Activated CD4-positive, alpha-beta T cell treated with anti-CD3 and anti-CD28 coated beads for 36 hours (primary cell): ENCODE measurements around the gene DDOST. TPM values are rescaled to one million over a fixed set of nuclear protein-coding genes. Genes with fewer than 3 reads are reported as not detected.

ENCODE experiments used
- ATAC-seq: fragments of 200-7000 bp; cut with Tn5 transposase; one replicate; pipeline ENCODE4 v1.10.0; 2021; ENCODE audit warnings: mild to moderate bottlenecking, moderate library complexity
- CTCF ChIA-PET: fragments of 350-600 bp; sonication (Branson Sonifier 250); formaldehyde crosslinking; loops from one replicate; lab custom pipeline; 2021; ENCODE audit warnings: antibody characterized with exemption; lab: Charles Lee
- POLR2A ChIA-PET: fragments of 350-600 bp; sonication (Branson Sonifier 250); formaldehyde crosslinking; loops from one replicate; lab custom pipeline; 2021; ENCODE audit warnings: antibody characterized with exemption, inconsistent platforms; lab: Charles Lee
- DNase-seq: peaks from one replicate; pipeline ENCODE4 v3.0.0-alpha.2; 2020
- H3K27ac Mint-ChIP-seq: one replicate; pipeline ENCODE4 v1.8.0; 2021; ENCODE audit warnings: mixed read lengths
- H3K27me3 Mint-ChIP-seq: one replicate; pipeline ENCODE4 v1.8.0; 2021; ENCODE audit warnings: mixed read lengths
- H3K36me3 Mint-ChIP-seq: one replicate; pipeline ENCODE4 v1.8.0; 2021; ENCODE audit warnings: low read depth, mixed read lengths
- H3K4me1 Mint-ChIP-seq: one replicate; pipeline ENCODE4 v1.8.0; 2021; ENCODE audit warnings: mixed read lengths
- H3K4me3 Mint-ChIP-seq: one replicate; pipeline ENCODE4 v1.8.0; 2021; ENCODE audit warnings: mild to moderate bottlenecking, moderate library complexity, mixed read lengths
- H3K9me3 Mint-ChIP-seq: one replicate; pipeline ENCODE4 v1.8.0; 2021; ENCODE audit warnings: low read depth, mixed read lengths
- intact Hi-C, 2 experiments: fragments of 100-400 bp; cut with DNase I in 1 of 2; cut with micrococcal nuclease in 1 of 2; formaldehyde crosslinking; loops; one replicate each; pipeline versions ENCODE4 v1.14.2 to v1.15.1; 2022 to 2024; cut with DNase I, micrococcal nuclease
- total RNA-seq, 2 experiments: library from RNA; stranded (reverse); gene quantifications; one replicate each; pipeline ENCODE4 v1.2.3, GENCODE V29; 2021

Gene DDOST
- total RNA-seq, 2 experiments from 2014 or later: 112 to 136 TPM

GRCh38 chr1:20689645-20690056 lies 28.5 kb upstream of the DDOST start:
- H3K27ac Mint-ChIP-seq: no peak overlapping the region
- no peaks in the 10 kb centered on the region for H3K9me3 Mint-ChIP-seq
- ChIA-PET POLR2A (no interaction called here), CTCF (no interaction called here)
- no peaks in the 10 kb centered on the region for H3K36me3 Mint-ChIP-seq
- ATAC-seq (no peak), DNase-seq (no peak)
- intact Hi-C loops: no loop called here
- H3K4me1 Mint-ChIP-seq: no peaks in the 10 kb centered on the region
- no peak overlapping the region for H3K4me3 Mint-ChIP-seq
- H3K27me3 Mint-ChIP-seq: no peaks in the 10 kb centered on the region

- Mint-ChIP-seq H3K9me3 (no peaks in the 10 kb centered on the region), H3K27ac (no peak overlapping the region), H3K4me3 (no peak overlapping the region), H3K27me3 (peaks cover 2% of the 10 kb centered on the region), H3K4me1 (no peaks in the 10 kb centered on the region), H3K36me3 (no peaks in the 10 kb centered on the region)
- CTCF ChIA-PET: no interaction called here
- ATAC-seq: no peak
- intact Hi-C loops: no loop called here
- POLR2A ChIA-PET: no interaction called here
- DNase-seq: no peak
Observed at GRCh38 chr1:20686883-20687725, 25.9 kb upstream of the DDOST start.

GRCh38 chr1:20685741-20686140 lies 24.6 kb upstream of the DDOST start:
- no peak for ATAC-seq
- no peak for DNase-seq
- Mint-ChIP-seq H3K36me3 (no peaks in the 10 kb centered on the region), H3K4me1 (no peaks in the 10 kb centered on the region), H3K4me3 (no peak overlapping the region), H3K27ac (no peak overlapping the region), H3K9me3 (no peaks in the 10 kb centered on the region), H3K27me3 (peaks cover 4% of the 10 kb centered on the region)
- POLR2A ChIA-PET: no interaction called here
- intact Hi-C loops: no loop called here
- CTCF ChIA-PET: no interaction called here

- no peak for ATAC-seq
- H3K36me3 Mint-ChIP-seq: no peaks in the 10 kb centered on the region
- no peak for DNase-seq
- no peak overlapping the region for H3K27ac Mint-ChIP-seq
- no peaks in the 10 kb centered on the region for H3K4me1 Mint-ChIP-seq
- H3K4me3 Mint-ChIP-seq: no peak overlapping the region
- H3K9me3 Mint-ChIP-seq: no peaks in the 10 kb centered on the region
- H3K27me3 Mint-ChIP-seq: peaks cover 4% of the 10 kb centered on the region
- ChIA-PET POLR2A (no interaction called here), CTCF (interaction anchor here (1.1 kb wide), 1 partner anchor 43 kb away, joined by 3 read pairs; no protein-coding TSS in a partner anchor)
- intact Hi-C loops: no loop called here
Observed at GRCh38 chr1:20685099-20685662, 24.0 kb upstream of the DDOST start.

- H3K4me3 Mint-ChIP-seq: no peak overlapping the region
- CTCF ChIA-PET: interaction anchor here (1.1 kb wide), 1 partner anchor 43 kb away, joined by 3 read pairs; no protein-coding TSS in a partner anchor
- H3K9me3 Mint-ChIP-seq: no peaks in the 10 kb centered on the region
- peaks cover 4% of the 10 kb centered on the region for H3K27me3 Mint-ChIP-seq
- intact Hi-C loops: no loop called here
- DNase-seq (no peak), ATAC-seq (no peak)
- H3K4me1 Mint-ChIP-seq: no peaks in the 10 kb centered on the region
- H3K27ac Mint-ChIP-seq: no peak overlapping the region
- POLR2A ChIA-PET: no interaction called here
- no peaks in the 10 kb centered on the region for H3K36me3 Mint-ChIP-seq
Observed at GRCh38 chr1:20684651-20685050, 23.5 kb upstream of the DDOST start.

GRCh38 chr1:20684050-20684620 lies 23.0 kb upstream of the DDOST start:
- Mint-ChIP-seq H3K4me3 (no peak overlapping the region), H3K9me3 (no peaks in the 10 kb centered on the region), H3K36me3 (no peaks in the 10 kb centered on the region), H3K27ac (no peak overlapping the region), H3K27me3 (peaks cover 7% of the 10 kb centered on the region), H3K4me1 (no peaks in the 10 kb centered on the region)
- CTCF ChIA-PET: interaction anchor here (1.1 kb wide), 1 partner anchor 44 kb away, joined by 3 read pairs; no protein-coding TSS in a partner anchor
- intact Hi-C loops: no loop called here
- POLR2A ChIA-PET: no interaction called here
- DNase-seq (no peak), ATAC-seq (no peak)

- no peaks in the 10 kb centered on the region for H3K9me3 Mint-ChIP-seq
- no peak overlapping the region for H3K4me3 Mint-ChIP-seq
- peaks cover 7% of the 10 kb centered on the region for H3K27me3 Mint-ChIP-seq
- ATAC-seq (no peak), DNase-seq (no peak)
- intact Hi-C loops: no loop called here
- H3K27ac Mint-ChIP-seq: no peak overlapping the region
- ChIA-PET CTCF (no interaction called here), POLR2A (no interaction called here)
- H3K4me1 Mint-ChIP-seq: peaks cover 1% of the 10 kb centered on the region
- no peaks in the 10 kb centered on the region for H3K36me3 Mint-ChIP-seq
Observed at GRCh38 chr1:20683614-20684013, 22.4 kb upstream of the DDOST start.

- Mint-ChIP-seq H3K27me3 (peaks cover 9% of the 10 kb centered on the region), H3K4me3 (no peak overlapping the region)
- CTCF ChIA-PET: interaction anchor here (1.2 kb wide), 1 partner anchor 13 kb away, joined by 4 read pairs; no protein-coding TSS in a partner anchor
Observed at GRCh38 chr1:20682571-20683236, 21.5 kb upstream of the DDOST start.

GRCh38 chr1:20681999-20682398 lies 20.8 kb upstream of the DDOST start:
- ChIA-PET CTCF (interaction anchor here (1.2 kb wide), 1 partner anchor 14 kb away, joined by 4 read pairs; no protein-coding TSS in a partner anchor), POLR2A (no interaction called here)
- Mint-ChIP-seq H3K27me3 (peaks cover 10% of the 10 kb centered on the region), H3K9me3 (peaks cover 7% of the 10 kb centered on the region), H3K36me3 (no peaks in the 10 kb centered on the region), H3K27ac (no peak overlapping the region), H3K4me3 (no peak overlapping the region), H3K4me1 (peaks cover 5% of the 10 kb centered on the region)
- intact Hi-C loops: no loop called here
- no peak for DNase-seq
- no peak for ATAC-seq

More at GRCh38 chr1:20682571-20683236, 21.5 kb upstream of the DDOST start:
- Mint-ChIP-seq H3K9me3 (peaks cover 3% of the 10 kb centered on the region), H3K27ac (no peak overlapping the region), H3K4me1 (peaks cover 5% of the 10 kb centered on the region), H3K36me3 (no peaks in the 10 kb centered on the region)
- DNase-seq (no peak), ATAC-seq (no peak)
- POLR2A ChIA-PET: no interaction called here
- intact Hi-C loops: no loop called here

GRCh38 chr1:20680269-20680668 lies 19.1 kb upstream of the DDOST start:
- H3K27ac Mint-ChIP-seq: no peak overlapping the region
- H3K27me3 Mint-ChIP-seq: peaks cover 13% of the 10 kb centered on the region
- ChIA-PET POLR2A (no interaction called here), CTCF (interaction anchor here (0.6 kb wide), 1 partner anchor 17 kb away, joined by 3 read pairs; no protein-coding TSS in a partner anchor)
- peaks cover 7% of the 10 kb centered on the region for H3K9me3 Mint-ChIP-seq
- no peak for DNase-seq
- peaks cover 5% of the 10 kb centered on the region for H3K4me1 Mint-ChIP-seq
- ATAC-seq: no peak
- no peaks in the 10 kb centered on the region for H3K36me3 Mint-ChIP-seq
- H3K4me3 Mint-ChIP-seq: no peak overlapping the region
- intact Hi-C loops: no loop called here

GRCh38 chr1:20678599-20678998 lies 17.4 kb upstream of the DDOST start:
- Mint-ChIP-seq H3K27ac (no peak overlapping the region), H3K27me3 (peaks cover 10% of the 10 kb centered on the region), H3K36me3 (no peaks in the 10 kb centered on the region), H3K4me1 (peaks cover 5% of the 10 kb centered on the region), H3K4me3 (no peak overlapping the region), H3K9me3 (peaks cover 7% of the 10 kb centered on the region)
- intact Hi-C loops: no loop called here
- no peak for ATAC-seq
- DNase-seq: no peak
- CTCF ChIA-PET: interaction anchor here (0.6 kb wide), 1 partner anchor 41 kb away, joined by 3 read pairs; no protein-coding TSS in a partner anchor
- POLR2A ChIA-PET: no interaction called here
